Testis (tissue), 2 donors: Measurements from ENCODE around the gene TBC1D30.

ENCODE experiments used
- CTCF ChIP-seq, 3 experiments: fragments of 450-650 bp in 2 of 3; fragments of 200-600 bp in 1 of 3; sonication (generic) in 1 of 3; IDR thresholded peaks; one replicate each; pipeline ENCODE4 v1.5.1; 2016 to 2019; ENCODE audit warnings: antibody characterized with exemption in 3 of 3, mild to moderate bottlenecking in 2 of 3, moderate library complexity in 1 of 3
- POLR2A ChIP-seq: fragments of 450-650 bp; IDR thresholded peaks from one replicate; pipeline ENCODE4 v1.6.1; 2017; ENCODE audit warnings: antibody characterized with exemption, mild to moderate bottlenecking, moderate library complexity

DNA sequence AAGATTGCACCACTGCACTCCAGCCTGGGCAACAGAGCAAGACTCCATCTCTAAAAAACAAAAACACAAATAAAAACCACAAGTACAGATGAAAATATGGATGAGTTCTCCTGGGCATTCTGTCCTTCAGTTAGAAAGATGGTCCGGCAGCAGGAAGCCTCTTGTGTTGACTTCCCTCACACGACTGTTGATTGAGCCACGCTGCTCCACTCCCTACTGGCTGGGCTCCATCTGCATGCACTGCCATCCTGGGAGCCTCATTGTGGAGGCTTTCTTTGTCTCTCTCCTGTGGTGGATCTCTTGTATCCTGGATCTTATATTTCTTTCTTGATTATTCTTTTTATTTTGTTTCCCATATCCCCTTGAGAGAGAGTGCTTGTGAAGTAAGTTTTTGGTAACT lies 30.8 kb upstream of the TBC1D30 start:
- TF ChIP-seq CTCF (IDR thresholded peaks at IDR 0.05): no peak
- TF ChIP-seq POLR2A: no peak
